LHCN-M2 (cell line): ENCODE measurements around the gene NTM. TPM values are rescaled to one million over a fixed set of nuclear protein-coding genes. Genes with fewer than 3 reads are reported as not detected.

Experiments used
- DNase-seq: peaks from one replicate; pipeline ENCODE4 v3.0.0-alpha.2; 2012; ENCODE audit warnings: low read depth
- total RNA-seq: library from RNA; depleted of rRNA; stranded (reverse); fragments of >200 nt; gene quantifications from 2 replicates; pipeline ENCODE4 v1.2.3, GENCODE V29; 2014

Gene NTM
- total RNA-seq, 1 experiment from 2014 or later = 45.6 TPM

DNA sequence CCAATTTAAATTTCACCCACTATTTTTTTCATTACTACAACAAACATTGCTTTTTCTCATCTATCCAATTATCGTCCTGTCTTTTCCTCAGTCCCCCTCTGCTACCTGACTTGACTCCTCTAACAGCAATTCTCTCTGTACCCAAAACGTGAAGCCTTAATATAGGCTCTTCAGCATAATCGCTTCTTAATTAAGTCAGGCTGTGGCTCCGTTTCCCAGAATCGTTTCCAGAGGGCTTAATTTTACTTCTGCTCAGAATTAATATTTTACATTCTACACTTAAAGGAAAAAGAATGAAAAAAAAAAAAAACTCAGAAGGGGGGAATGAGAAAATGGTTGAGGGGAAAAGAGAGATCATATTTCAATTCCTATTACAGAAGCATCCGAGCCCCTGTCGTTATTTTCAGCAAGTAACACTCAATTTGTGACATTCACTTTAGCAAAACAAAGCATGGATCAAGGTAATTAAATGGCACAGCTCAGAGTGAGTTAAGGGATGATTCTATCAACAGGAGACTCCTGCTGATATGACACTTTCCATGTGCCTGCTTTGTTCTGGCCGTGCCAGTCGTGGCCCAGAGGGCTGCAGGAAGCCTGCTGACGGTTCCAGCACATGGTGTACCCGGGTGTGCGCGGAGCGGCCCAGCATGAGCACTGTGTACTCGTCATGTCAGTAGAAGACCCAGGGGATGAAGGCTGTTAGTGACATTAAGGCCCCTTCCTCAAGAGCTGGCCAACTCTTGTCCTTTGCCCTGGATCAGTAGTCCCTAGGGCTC lies 272.5 kb downstream of the NTM start:
- no peak for DNase-seq

DNA sequence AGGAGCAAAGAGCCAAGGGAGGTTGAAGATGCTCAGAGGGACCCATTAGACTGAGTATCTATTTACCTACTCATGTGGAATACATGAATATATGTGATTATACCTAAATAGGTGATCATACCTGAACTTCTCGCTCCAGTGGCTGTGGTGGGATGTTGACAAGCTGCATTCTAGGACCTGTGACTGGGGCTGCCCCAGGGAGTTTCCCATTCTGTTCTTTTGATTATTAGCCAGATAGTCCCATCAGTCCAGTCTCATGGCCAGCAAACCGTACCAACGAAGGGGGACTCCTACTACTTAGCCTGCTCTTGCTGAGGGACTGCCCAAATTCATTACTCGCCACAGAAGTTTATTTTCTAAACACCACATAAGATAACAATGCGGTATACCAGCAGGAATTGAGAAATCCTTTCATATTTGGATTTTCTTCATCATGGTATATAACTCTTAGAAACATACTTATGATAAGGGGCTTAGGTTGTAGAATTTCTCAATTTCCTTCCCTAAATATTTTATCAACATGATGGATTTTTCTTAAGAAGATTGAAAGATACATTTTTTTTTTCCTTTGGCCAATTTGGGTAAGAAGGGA lies 273.9 kb downstream of the NTM start:
- DNase-seq = no peak

DNA sequence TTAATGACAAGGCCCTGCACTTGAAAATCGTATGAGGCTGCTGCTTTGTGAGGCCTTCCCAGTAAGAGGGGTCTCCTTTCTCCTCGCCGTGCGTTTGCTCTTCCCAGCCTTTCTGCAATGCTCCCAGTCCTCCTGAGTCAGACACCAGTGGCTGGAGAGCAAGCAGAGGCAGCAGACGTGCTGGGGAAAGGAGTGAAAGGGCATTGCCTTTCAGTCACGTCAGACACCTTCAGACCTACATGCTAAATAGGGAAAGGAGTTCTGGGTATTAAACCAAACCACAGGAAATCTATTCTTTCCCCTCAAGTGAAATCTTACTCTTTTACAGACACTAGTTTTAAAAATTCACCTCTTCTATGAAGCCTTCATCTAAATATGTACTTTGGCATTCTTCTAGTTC lies 274.8 kb downstream of the NTM start:
- DNase-seq = no peak

DNA sequence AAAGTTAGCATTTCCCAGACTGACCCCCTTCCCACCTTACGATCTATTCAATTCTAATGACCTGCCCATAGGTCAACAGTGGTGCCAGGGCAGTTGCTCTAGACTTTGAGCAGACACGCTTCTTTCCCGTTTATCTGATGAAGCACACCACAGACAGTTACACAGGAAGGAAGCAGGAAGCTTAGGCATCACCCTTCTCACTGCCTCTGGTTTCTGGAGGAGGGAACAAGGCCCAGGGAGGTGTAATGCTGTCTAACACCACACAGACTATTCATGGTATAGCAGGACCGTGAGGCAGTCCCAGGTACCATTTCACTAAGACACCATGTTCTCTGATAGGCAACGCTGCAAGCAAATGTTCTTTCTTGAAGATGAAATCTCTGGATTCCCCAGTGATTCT lies 279.4 kb downstream of the NTM start:
- no peak for DNase-seq

DNA sequence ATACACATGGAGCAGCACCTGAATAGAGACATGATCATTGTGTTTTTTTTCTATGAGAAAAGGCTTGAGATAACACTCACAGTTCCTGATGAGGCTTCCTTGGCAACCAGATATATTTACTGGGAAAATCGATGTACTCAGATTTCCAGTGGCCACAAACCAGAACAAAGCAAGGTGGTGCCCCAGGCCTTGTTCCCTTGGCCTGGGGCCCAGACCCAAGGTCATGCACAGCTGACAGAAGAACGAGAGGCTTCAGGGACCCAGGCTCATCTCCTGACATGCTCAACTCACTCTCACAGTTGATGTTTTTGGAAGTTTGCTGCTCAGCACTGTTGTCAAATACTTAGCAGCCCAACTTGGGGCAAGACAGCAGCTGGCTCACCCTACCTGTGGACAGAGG lies 281.8 kb downstream of the NTM start:
- no peak for DNase-seq

DNA sequence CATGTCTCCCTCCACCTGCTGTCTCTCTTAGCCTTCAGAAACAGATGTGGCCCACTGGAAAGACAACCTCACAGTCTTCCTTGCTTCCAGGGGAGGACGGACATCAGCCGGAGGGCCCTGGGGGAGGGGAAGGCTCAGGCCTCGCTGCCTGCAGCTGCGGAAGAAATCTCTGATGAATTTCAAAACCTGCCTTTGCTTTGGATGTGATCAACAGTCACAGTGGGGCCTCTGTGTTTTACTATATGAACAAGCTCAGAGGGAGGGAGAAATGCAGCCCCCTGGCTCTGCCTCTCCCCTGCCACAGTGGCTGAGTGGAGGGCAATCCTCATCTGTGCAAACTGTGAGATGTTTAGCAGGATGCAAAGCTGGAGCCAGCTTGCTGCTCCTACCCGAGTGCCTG lies 282.8 kb downstream of the NTM start:
- no peak for DNase-seq

DNA sequence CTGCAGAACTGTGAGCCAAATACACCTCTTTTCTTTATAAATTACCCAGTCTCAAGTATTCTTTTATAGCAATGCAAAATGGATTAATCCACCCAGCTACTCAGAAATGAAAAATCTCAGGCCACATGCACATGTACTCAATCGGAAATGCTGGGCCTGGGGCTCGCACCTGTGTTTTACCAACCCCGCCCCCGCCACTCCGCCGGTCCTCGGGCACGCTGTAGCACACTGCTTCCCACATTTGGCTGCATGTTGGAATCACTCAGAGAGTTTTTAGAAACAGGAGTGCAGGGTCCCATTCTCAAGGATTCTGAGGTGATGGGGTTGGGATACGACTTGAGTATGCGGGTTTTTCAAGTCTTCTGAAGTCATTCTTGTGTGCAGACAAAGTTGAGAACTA lies 284.4 kb downstream of the NTM start:
- no peak for DNase-seq

DNA sequence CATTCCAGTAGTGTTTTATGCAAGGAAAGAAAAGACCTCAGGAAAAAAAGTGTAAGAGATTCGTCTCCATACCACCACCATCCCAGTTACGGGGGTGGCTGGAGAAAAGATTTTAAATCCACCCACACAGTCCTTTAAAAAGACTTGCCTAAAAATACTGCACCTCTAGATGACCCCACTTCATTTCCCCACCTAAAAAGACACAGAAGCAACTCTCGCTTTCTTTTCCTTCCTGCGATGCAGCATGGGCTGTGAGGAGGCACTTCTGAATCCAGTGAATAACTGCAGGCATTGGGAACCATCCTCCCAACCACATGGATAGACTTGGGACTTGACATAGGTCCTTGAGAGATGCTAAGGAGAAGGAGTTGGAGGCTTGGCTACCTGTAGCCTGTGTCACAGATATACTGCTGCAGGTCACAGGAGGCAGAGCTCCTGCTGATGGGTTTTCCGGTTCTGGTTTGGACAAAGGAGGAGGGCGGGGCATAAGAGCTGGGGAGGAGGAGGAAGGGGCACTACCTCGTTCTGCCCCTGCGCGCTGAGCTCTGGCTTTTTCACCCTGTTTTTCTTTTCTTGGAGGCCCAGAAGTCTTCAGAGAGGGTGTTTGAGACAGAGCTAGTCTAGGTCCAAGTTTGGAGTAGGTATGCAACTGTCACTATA lies 285.9 kb downstream of the NTM start:
- DNase-seq = no peak

DNA sequence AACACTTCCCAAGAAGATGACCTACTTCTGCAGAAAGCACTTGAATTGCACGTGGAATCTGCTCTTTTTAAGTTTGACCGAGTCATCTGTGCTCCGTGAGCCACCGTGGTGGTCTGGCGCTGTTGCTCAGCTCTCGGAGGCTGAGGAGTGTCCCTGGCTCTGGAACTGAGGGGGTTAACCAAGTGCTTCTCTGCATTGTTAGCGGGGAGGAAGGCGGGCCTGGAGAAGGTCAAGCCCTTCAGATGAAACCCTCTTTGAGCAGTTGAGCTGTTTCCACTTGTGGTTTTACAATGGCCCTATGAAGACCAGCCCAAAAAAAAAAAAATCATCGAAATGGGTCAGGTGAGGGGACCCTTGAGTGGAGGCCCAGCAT lies 286.4 kb downstream of the NTM start:
- DNase-seq = no peak

DNA sequence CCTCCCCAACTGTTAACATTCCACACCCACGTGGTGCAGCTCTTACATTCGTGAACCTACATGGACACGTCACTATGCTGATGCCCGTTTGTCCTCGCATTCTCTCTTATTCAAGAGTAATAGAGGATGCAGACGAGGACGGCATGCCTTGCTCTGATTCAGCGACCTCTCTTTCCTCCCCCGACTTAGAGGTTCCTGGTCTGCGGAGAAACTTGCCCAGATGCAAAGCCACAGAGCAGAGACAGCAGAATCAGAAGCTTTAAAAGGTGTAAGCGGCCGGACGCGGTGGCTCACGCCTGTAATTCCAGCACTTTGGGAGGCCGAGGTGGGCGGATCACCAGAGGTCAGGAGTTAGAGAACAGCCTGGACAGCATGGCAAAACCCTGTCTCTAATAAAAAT lies 288.0 kb downstream of the NTM start:
- DNase-seq = no peak

DNA sequence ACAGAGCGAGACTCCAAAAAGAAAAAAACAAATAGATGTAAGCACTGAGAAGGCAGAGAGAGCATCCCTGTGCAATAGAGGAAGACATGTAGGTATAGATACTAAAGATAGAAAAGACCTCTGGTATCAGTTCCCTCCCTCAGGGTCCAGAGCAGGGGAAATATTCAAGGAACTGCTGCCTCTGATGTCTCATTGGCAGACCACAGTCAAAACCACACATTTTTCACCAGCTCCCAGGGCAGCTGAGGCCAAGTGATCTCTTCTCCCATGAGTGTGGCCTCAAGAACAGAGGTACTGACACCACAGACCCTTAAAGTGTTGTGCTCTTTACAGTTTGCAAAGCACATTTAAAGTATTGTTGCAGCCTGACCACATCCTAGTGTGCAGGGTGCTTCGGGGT lies 288.5 kb downstream of the NTM start:
- peak; percentile 13 for DNase-seq

DNA sequence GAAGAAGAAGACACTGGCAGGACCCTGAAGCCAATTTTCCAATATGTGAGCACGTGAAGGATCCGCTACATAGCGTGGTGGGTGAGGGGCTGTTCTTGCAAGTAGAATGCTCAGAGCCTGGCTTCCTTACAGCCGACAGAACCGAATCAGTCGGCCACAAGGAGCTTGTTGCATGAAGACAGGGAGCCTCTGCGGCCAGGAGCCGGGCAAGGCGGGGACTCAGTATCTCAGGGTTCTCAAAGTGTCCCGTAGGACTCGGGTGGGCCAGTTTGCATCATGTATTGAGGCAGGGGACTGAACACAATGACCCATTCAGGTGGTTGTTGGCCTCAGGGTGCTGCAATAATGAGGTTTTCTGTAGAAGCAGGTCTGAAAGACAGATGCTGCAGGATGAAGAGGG lies 289.5 kb downstream of the NTM start:
- no peak for DNase-seq

DNA sequence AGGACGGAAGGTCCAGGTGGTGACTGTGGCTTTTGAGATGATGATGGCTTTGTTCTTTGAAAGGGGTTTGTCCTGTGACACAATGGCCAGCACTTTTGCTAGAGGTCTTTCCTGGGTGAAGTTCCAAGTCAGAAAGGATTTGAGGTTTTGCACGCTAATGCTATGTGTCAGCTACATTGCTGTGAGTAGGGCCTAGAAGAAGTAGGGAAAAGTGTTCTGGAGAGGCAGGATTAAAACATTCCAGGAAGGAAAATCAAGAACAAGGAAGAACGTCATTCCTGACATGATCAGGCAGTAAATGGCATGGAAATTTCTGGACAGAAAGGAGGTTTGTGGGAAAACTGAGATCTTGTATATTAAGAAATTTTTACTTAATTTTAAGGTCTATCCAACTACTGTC lies 290.7 kb downstream of the NTM start:
- DNase-seq = peak; percentile 45

DNA sequence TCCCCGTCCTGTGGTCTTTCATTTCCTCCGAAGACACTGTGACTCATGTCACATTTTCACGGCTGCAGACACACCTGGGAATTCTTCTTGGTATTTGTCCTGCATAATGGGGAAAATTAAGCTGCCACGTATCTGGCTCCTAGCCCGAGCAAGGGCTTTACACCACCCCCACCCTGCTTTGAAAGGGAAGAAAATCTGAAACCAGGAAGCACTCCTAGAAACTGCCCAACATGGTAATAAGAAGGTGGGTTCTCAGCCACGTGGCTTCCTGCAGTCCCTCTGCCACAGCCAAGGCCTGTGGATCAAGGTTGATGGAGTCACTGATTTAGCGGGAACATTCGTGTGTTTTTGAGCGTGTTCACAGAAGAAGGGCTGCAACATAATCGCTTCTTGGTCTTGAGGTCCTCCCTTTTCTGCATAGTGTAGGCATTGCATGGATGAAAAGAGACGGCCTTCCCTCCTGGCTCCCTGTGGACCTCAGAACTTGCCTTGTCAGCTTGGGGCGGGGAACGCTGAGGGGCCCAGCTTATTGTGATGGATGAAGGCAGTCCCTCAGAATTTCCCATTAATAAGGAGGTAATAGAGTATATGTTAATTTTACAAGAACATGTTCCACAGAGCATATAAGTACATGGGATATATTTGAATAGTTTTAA lies 292.0 kb downstream of the NTM start:
- no peak for DNase-seq

DNA sequence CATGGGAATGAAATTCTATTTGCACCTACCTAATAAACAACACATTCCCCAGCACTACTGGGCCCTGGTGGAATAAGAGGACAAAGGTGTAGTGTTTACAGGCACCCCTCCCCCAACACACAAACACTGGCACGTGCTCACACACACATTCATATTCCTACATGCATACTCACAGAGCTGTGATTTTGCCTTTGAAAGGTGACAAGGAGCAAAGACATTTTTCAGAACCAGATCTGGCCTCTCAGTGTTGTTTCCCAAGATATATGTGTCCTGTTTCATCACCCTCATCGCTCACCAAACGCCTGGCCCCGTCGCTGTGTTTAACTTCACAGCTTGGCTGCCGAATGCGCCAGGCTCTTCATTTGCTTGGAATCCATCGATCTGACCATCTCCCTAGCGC lies 292.6 kb downstream of the NTM start:
- DNase-seq = no peak

DNA sequence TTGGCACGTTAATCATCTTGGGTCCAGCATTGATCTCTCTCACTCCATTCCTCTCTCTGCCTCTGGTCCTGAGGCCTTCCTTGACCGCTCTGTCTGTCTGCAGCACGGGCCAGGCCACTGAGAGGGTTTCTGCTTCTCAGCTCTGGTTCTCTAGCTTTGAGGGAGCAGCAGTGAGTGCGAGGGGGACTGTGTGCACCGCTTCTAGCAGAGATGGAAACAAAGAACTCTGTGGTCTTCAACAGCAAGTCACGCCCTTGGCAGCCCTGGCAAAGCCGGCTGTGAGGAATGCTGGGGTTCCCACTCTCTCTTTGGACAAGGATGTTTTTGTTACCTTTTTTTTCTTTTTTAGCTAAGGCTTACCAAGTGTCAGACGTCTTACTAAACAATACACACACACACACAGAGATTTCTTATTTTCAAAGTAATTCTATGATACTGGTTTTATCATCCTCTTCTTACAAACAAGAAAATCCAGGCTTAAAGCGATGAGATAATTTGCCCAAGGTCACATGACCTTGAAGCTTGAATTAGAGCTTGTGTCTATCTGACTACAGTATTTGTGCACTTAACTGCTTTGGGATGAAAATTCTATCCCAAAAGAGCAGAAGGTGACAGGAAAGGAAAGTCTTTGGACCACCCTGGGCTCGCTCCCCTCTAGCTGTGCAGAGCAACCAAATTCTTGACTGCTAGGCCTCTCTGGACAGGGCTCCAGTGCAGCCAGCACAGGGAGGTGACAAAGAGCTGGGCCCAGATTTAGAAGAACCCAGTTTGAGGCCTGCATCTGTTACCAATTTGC lies 293.2 kb downstream of the NTM start:
- no peak for DNase-seq

DNA sequence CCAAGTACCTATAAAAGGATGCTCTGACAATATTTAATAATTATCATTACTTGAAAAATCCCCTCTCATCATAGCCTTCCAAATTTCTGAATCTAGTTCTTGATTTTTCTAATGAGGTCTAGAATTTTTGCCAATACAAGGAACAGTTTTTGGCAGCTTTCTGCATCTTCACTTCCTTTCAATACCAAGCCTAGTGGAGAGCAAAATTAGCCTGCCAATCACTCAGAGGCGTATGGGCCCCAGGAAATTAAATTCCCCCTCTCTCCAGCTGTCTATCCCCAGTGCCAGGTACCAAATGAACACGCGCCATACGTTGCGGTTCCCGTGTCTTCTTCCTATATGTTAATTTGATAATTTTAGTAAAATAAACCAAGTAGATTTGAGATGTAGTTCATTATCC lies 293.9 kb downstream of the NTM start:
- no peak for DNase-seq

DNA sequence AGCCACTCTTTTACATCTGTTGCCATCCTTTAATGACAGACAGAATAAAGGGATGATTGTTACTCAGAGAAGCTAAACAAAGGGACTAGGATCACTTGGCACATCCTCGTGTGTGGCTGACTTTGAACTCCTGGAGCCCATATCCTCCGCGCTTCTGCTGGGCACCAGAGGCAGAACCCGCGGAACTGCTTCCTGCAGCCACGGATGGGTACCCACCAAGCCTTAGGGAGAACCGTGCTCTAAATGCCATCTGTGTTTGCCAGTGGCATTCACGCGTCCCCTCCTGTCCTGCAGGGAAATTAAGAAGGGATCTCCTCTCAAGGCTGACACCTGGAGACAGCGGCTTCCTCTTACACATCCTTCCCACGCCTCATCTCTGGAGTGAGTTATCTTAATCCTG lies 294.4 kb downstream of the NTM start:
- DNase-seq = no peak

DNA sequence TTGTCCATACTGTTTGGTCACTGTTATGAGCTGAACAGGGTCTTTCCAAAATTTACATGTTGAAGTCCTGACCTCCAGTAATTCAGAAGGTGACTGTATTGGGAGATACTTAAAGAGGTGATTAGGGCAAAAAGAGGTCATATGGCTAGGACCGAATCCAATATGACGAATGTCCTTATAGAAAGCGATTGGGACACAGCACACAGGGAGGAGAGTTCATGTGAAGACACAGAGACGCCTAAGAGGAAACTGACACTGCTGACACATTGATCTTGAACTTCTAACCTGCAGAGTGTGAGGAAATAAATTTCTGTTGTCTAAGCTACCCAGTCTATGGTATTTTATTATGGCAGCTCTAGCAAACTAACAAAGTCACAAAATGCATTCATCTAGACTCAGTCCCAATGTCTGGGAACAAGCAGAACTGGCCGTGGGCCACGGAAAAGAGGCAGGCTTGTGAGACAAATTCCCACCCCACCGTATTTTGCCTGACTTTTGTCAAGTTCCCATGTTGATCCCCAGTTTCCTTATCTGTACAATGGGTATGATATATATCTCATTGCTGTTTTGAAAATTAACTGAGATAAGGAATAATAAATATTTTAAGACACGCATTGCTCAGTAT lies 295.0 kb downstream of the NTM start:
- no peak for DNase-seq

DNA sequence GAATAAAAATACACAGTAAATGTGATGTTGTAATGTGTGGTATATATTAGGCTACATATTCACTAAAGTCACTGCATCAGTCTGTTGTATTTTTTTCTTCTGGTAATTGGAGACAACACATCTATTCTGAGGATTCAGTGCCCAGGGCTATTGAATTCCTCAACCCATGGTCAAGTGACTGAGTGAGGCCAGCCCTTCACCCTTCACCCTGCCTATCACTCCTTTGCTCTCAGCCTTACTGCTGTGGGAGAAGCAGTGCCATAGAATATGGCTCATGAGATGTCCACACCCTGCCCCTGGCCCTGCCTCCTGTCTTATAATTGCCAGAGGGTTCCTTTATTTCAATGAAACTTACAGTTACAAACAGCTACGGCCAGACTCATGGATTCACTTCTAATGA lies 295.6 kb downstream of the NTM start:
- DNase-seq = no peak

DNA sequence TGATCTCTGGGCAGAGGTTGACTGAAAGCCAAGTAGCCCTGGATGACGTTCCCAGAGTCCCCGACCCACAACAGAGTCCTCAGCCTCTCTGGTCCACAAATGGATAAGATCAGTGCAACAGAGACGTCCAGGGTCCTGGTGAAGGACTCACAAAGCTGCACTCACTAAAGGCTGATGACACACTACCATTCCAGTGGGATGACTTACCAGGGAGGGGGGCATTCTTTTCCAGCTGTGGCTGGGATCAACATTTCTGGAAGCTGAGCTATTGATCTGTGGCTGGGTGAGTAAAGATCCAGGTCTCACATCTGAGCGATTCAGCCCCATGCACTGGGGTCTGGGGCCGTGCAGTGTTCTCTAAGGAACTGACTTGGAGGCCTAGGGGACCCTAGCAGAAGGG lies 296.2 kb downstream of the NTM start:
- peak; percentile 20 for DNase-seq
